HG02981 (cell line): Measurements from ENCODE around the gene ARCN1.

Experiments used
- ATAC-seq: cut with Tn5 transposase; IDR thresholded peaks from one replicate; pipeline ENCODE4 v1.9.1; 2021; ENCODE audit warnings: mild to moderate bottlenecking, moderate library complexity; ENCODE audit not compliant: unreplicated experiment

The ARCN1 gene

GRCh38 chr11:118620529-118621070, 48.4 kb downstream of the ARCN1 start:
- no peak for ATAC-seq

DNA sequence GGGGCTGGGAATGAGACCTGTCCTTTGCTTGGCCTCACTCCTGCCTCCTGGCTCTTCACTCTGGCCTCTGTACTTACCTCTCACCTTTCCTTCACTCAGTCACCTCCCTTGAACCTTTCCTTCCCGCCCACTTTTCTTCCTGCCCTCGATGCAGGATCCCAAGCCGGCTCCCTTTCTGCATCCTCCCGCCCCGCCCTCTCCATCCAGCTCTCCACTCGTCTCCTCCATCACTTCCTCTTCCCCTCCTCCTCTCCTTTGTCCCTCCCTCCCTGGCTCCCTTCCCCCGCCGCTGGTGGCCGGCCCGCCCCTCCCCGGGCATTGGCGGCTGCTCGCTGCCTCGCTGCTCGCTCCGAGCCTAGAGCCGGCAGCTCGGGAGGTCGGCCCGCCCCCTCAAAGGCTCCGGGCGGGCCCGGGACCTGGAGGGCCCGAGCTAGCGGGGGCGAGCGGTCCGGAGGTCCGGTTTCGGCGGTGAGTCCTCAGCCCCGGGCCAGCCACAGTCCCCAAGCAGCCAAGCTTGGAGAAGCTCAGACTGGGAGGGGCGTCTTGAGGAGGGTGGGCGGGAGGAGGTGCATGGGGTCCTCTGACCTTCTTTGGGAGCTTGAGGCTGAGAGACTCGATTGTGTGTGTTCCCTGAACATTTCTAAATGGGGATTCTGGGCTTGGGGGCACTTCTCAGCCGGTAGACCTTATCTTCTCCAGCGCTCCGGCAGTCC, 49.0 kb downstream of the ARCN1 start:
- ATAC-seq, result no peak

DNA sequence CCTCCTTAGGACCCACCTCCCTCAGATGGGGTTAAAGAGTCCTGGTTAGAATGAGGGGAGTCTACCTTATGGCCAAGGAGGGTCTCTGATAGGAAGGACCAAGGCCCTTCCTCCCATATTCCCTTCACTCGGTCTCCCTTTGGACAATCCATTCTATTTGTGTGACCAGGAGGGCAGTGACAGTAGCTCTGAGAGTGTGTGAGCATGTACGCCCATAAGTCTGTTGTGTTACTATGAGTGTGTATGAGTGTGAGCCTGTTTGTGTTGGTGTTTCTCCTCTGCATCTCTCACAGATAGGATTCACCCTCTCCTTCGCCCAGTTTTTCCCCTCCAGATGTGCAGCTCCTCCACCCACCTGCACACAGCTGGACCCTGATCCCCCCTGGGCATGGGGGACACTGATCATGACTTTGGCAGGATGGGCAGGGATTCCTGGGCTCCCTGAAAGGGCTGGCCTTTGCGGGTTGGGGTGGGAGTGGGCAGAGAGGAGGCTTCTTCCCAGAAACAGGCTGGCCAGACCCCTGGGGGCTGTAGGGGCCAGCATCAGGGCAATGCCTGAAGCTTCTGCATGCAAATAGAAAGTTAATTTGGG, 49.7 kb downstream of the ARCN1 start:
- ATAC-seq, result no peak

- ATAC-seq, result no peak
These were observed 50.4 kb downstream of the ARCN1 start for GRCh38 chr11:118622376-118623268.

- no peak for ATAC-seq
These were observed 51.1 kb downstream of the ARCN1 start for GRCh38 chr11:118623269-118623655.

GRCh38 chr11:118625036-118625690, 53.0 kb downstream of the ARCN1 start:
- no peak for ATAC-seq

- no peak for ATAC-seq
These were observed 53.8 kb downstream of the ARCN1 start for GRCh38 chr11:118625976-118626375.

DNA sequence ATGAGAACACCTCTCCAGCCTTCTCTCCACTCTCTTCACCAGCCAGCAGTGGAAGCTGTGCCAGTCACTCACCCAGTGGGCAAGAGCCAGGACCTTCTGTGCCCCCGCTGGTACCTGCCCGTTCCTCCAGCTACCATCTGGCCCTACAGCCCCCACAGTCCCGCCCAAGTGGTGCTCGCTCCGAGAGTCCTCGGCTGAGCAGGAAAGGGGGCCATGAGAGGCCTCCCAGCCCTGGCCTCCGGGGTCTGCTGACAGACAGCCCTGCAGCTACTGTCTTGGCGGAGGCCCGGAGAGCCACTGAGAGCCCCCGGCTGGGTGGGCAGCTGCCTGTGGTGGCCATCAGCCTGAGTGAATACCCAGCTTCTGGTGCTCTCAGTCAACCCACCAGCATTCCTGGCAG, 55.4 kb downstream of the ARCN1 start:
- no peak for ATAC-seq

DNA sequence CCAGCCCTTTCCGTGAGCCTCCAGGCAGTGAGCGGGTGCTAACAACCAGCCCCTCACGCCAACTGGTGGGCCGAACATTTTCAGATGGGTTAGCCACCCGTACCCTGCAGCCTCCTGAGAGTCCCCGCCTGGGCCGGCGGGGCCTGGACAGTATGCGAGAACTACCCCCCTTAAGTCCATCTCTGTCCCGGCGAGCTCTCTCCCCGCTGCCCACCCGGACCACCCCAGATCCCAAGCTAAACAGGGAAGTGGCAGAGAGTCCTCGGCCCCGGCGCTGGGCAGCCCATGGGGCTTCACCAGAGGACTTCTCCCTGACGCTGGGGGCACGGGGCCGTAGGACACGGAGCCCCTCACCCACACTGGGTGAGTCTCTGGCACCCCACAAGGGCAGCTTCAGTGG, 55.8 kb downstream of the ARCN1 start:
- ATAC-seq, result no peak

DNA sequence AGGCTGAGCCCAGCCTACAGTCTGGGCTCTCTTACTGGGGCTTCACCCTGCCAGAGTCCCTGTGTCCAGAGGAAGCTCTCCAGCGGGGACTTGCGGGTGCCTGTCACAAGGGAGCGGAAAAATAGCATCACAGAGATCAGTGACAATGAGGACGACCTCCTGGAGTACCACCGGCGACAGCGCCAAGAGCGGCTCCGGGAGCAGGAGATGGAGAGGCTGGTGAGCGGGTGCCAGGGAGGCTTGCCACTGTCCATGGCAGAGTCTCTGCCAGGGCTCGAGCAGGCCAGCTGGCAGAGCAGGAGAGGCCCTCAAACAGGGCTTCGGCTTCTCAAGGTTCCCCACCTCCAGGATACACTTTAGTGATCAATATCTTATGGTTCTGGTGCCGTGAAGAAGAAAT, 56.2 kb downstream of the ARCN1 start:
- no peak for ATAC-seq

DNA sequence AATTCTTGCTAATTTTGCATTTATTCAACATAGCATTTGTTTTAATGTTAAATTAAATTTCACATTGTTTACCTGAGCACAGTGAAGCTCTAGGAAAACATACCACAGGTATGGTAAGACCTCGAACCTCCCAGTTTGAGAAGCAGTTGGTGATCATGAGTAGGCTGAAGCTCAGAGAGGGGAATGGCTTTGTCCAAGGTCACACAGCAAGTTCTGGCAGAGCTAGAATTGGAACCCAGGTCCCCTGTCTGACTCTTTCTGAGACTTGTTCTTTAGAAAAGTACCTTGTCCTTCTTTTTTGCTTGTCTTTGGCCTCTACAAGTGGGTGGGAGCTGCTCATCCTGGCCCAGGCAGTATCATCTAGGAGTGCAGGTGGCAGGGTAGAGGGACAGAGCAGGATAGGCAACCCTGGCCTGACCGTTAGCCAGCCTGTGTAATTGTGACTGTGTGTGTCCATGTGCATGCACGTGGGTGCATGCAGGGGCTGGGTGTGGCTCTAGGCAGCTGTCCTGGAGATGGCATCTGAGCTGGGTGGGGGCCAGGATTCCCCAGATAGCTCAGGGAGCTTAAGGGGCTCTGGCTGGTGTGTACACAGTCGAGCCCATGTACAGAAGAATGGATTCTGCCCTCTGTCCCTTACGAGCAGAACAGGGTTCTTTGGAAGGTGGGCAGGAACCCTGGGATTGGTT, 56.8 kb downstream of the ARCN1 start:
- no peak for ATAC-seq

DNA sequence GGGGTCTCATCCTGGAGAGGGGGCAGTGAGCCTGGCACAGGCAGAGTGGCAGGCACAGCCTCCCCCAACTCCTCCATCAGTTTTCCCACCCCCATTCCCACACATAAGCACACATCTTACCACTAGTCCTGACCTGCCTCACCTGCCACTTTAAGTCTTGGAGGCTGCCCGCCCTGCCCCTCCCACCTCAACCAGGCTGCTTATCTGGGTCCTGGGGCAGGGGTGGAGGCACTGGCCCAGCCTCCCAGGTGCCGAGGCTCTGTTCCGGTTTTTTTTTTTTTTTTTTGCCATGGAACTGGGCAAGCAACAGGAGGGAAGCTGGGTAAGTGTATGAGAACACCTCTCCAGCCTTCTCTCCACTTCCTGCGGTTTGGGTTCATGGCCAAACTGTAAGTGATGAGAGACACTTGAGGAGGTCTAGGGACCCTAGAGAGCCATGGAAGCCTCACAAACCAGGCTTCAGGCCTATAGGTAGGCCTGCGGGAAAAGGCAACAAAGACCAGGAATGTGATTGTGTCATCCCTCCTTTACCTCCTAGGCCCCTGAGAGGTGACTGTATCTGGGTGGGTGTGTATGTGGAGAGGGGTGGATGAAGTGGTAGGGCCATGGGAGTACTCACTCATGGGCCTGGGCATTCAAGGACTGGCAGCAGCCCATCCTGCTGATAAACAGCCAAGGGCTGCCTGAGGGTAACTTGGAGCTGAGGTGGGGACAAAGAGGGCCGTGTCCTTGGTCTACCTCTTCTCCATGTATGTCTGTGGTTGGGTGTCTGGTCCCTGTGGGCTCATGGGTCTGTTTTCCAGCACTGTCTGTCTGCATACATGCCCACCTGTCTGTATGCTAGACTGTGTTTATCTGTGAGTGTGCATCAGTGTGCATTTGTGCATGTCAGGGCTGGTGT, 57.8 kb downstream of the ARCN1 start:
- ATAC-seq, result no peak

DNA sequence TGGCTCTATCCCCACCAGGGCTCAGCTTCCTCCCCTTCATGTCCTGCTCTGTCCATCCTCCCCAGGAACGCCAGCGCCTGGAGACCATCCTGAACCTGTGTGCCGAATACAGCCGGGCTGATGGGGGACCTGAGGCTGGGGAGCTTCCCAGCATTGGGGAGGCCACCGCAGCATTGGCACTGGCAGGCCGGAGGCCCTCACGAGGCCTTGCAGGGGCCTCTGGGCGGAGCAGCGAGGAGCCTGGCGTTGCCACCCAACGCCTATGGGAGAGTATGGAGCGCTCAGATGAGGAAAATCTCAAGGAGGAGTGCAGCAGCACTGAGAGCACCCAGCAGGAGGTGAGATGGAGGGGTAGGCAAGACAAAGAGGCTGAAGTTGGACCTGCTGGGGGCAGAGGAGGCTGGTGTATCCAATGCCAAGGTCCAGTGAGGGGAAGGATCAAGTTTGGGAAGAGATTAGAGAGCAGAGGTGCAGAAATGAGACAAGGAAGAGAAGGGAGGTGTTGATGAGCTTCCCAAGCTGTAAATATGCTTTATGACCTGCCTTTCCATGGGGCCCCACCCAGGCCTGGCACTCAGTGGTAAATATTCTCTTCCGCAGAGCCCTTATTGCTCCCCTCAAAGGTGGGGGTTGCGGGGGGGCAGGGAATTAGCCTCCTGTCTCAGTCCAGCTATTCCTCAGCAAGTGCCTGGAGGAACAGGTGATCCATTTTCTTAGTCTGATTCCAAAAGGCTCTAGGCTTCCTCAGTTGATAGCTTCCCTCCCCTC, 59.1 kb downstream of the ARCN1 start:
- no peak for ATAC-seq

- ATAC-seq, result no peak
These were observed 60.5 kb downstream of the ARCN1 start for GRCh38 chr11:118632577-118633318.

GRCh38 chr11:118633319-118633690, 61.1 kb downstream of the ARCN1 start:
- no peak for ATAC-seq

- no peak for ATAC-seq
These were observed 61.8 kb downstream of the ARCN1 start for GRCh38 chr11:118633979-118634378.

DNA sequence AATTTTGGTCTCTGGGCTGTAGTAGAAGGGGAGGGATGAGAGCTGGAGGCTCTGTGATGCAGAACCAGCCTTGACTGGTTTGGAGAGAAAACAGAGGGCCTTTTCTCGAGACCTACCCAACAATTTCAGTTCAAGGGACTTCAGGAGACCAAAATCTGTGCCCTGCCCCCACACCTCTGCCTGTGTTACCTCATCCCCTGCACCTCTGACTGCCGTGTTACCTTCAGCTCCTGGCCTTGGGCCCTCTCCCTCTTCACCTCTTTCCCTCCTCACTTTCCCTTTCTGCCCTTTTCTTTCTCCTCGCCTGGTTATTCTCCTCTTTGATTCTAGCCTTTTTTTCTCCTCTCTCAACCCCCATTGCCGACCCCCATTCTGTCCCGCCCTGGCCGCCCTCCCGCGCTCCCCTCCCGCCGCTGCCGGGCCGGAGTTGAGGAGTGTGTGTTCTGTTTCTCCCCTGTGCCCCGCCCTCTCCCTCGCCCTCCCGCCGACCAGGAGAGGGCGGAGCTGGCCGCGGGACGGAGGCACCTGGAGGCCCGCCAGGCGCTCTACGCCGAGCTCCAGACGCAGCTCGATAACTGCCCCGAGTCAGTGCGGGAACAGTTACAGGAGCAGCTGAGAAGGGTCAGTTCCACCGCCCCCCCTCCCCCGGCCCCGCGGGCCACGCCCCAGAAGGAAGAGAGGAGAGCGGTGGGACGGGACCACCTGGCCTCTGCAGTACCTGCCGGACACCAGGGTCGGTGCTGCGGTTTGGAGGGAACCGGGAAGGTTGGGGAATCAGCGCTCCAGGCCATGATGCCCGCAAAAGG, 62.4 kb downstream of the ARCN1 start:
- ATAC-seq, result no peak
